H9 (cell line): Measurements from ENCODE around the gene NTF3. TPM values are rescaled to one million over a fixed set of nuclear protein-coding genes. Genes with fewer than 3 reads are reported as not detected.

ENCODE experiments used
- DNase-seq: peaks from one replicate; pipeline ENCODE4 v3.0.0-alpha.2; 2017
- H2AFZ ChIP-seq: one replicate; pipeline ENCODE4 v1.6.1; 2013; ENCODE audit warnings: mild to moderate bottlenecking, low read length, control low read depth, moderate library complexity
- H2AK5ac ChIP-seq: 2 replicates; pipeline ENCODE4 v1.6.1; 2013; ENCODE audit warnings: low read length, control low read depth, mixed read lengths; ENCODE audit not compliant: insufficient read length
- H2BK120ac ChIP-seq: one replicate; pipeline ENCODE4 v1.6.1; 2013; ENCODE audit warnings: low read depth, mild to moderate bottlenecking, low read length, control low read depth, inconsistent platforms; ENCODE audit not compliant: poor library complexity, severe bottlenecking
- H2BK12ac ChIP-seq: 2 replicates; pipeline ENCODE4 v1.6.1; 2013; ENCODE audit warnings: low read length, control low read depth, mixed read lengths, low read depth; ENCODE audit not compliant: insufficient read length
- H2BK15ac ChIP-seq: 2 replicates; pipeline ENCODE4 v1.6.1; 2013; ENCODE audit warnings: low read depth, low read length, control low read depth
- H2BK20ac ChIP-seq: one replicate; pipeline ENCODE4 v1.6.1; 2013; ENCODE audit warnings: low read depth, mild to moderate bottlenecking, low read length, control low read depth, inconsistent platforms; ENCODE audit not compliant: poor library complexity, severe bottlenecking
- H2BK5ac ChIP-seq: 2 replicates; pipeline ENCODE4 v1.6.1; 2013; ENCODE audit warnings: low read length, control low read depth, mixed read lengths; ENCODE audit not compliant: insufficient read length
- H3K14ac ChIP-seq: 2 replicates; pipeline ENCODE4 v1.6.1; 2013; ENCODE audit warnings: low read length, control low read depth; ENCODE audit not compliant: insufficient read depth
- H3K18ac ChIP-seq: 2 replicates; pipeline ENCODE4 v1.6.1; 2013; ENCODE audit warnings: low read depth, mild to moderate bottlenecking, mixed read lengths, low read length, control low read depth; ENCODE audit not compliant: insufficient read length
- H3K23ac ChIP-seq: 2 replicates; pipeline ENCODE4 v1.6.1; 2013; ENCODE audit warnings: low read length, control low read depth, mixed read lengths, low read depth; ENCODE audit not compliant: insufficient read length
- H3K23me2 ChIP-seq: 2 replicates; pipeline ENCODE4 v1.6.1; 2013; ENCODE audit warnings: low read depth, mild to moderate bottlenecking, mixed read lengths, low read length, control low read depth; ENCODE audit not compliant: insufficient read length, poor library complexity, severe bottlenecking
- H3K27ac ChIP-seq: 2 replicates; pipeline ENCODE4 v1.5.1; 2013; ENCODE audit warnings: low read length, control low read depth, mixed read lengths, low read depth; ENCODE audit not compliant: insufficient read length
- H3K27me3 ChIP-seq: 2 replicates; pipeline ENCODE4 v1.6.1; 2013; ENCODE audit warnings: low read length, control low read depth, inconsistent platforms; ENCODE audit not compliant: insufficient read depth
- H3K4ac ChIP-seq: 2 replicates; pipeline ENCODE4 v1.6.1; 2013; ENCODE audit warnings: low read depth, mild to moderate bottlenecking, control low read depth, inconsistent platforms, low read length, moderate library complexity
- H3K4me1 ChIP-seq: 2 replicates; pipeline ENCODE4 v1.6.1; 2013; ENCODE audit warnings: low read length, control low read depth, inconsistent platforms; ENCODE audit not compliant: insufficient read depth
- H3K4me2 ChIP-seq: 2 replicates; pipeline ENCODE4 v1.6.1; 2013; ENCODE audit warnings: low read length, control low read depth, mixed read lengths; ENCODE audit not compliant: insufficient read length, insufficient read depth
- H3K56ac ChIP-seq: 2 replicates; pipeline ENCODE4 v1.6.1; 2013; ENCODE audit warnings: low read depth, mild to moderate bottlenecking, mixed read lengths, low read length, control low read depth; ENCODE audit not compliant: insufficient read length
- H3K79me1 ChIP-seq: 2 replicates; pipeline ENCODE4 v1.6.1; 2013; ENCODE audit warnings: low read depth, mild to moderate bottlenecking, moderate library complexity, low read length, control low read depth, inconsistent platforms; ENCODE audit not compliant: insufficient read depth, poor library complexity, severe bottlenecking
- H3K79me2 ChIP-seq: 2 replicates; pipeline ENCODE4 v1.6.1; 2013; ENCODE audit warnings: low read length, control low read depth, inconsistent platforms; ENCODE audit not compliant: insufficient read depth
- H3K9ac ChIP-seq: 2 replicates; pipeline ENCODE4 v1.6.1; 2013; ENCODE audit warnings: low read length, control low read depth, mixed read lengths; ENCODE audit not compliant: insufficient read length; ENCODE audit errors: extremely low read depth
- H3K9me3 ChIP-seq: one replicate; pipeline ENCODE4 v1.6.1; 2013; ENCODE audit warnings: low read depth, low read length, inconsistent platforms; ENCODE audit not compliant: control insufficient read depth
- H3T11ph ChIP-seq: one replicate; pipeline ENCODE4 v1.6.1; 2013; ENCODE audit warnings: mild to moderate bottlenecking, low read length, control low read depth, inconsistent platforms
- H4K20me1 ChIP-seq: one replicate; pipeline ENCODE4 v1.6.1; 2013; ENCODE audit not compliant: control insufficient read depth, insufficient read length, insufficient read depth
- H4K5ac ChIP-seq: 2 replicates; pipeline ENCODE4 v1.6.1; 2013; ENCODE audit warnings: low read depth, mild to moderate bottlenecking, mixed read lengths, low read length, control low read depth; ENCODE audit not compliant: insufficient read length
- H4K8ac ChIP-seq: replicated peaks from 2 replicates; pipeline ENCODE4 v1.6.1; 2013; ENCODE audit warnings: low read length, control low read depth, mixed read lengths, low read depth; ENCODE audit not compliant: insufficient read length
- H4K91ac ChIP-seq: 2 replicates; pipeline ENCODE4 v1.6.1; 2013; ENCODE audit warnings: low read depth, mild to moderate bottlenecking, moderate library complexity, mixed read lengths, low read length, control low read depth; ENCODE audit not compliant: insufficient read length
- H3K27ac Mint-ChIP-seq, 3 experiments: 2 replicates in 2 of 3; 3 replicates in 1 of 3; pipeline ENCODE4 v1.8.0; 2020 to 2021; ENCODE audit warnings: mixed read lengths in 3 of 3, mild to moderate bottlenecking in 1 of 3, moderate library complexity in 1 of 3
- H3K27me3 Mint-ChIP-seq: 2 replicates; pipeline ENCODE4 v1.8.0; 2021; ENCODE audit warnings: low read depth, mild to moderate bottlenecking, moderate library complexity, mixed read lengths
- H3K36me3 Mint-ChIP-seq, 3 experiments: 2 replicates in 2 of 3; 3 replicates in 1 of 3; pipeline ENCODE4 v1.8.0; 2020 to 2021; ENCODE audit warnings: low read depth in 3 of 3, mixed read lengths in 3 of 3; ENCODE audit not compliant: insufficient read depth in 1 of 3
- H3K4me1 Mint-ChIP-seq, 2 experiments: 2 replicates each; pipeline ENCODE4 v1.8.0; 2020; ENCODE audit warnings: mixed read lengths in 2 of 2
- H3K4me3 Mint-ChIP-seq, 2 experiments: 2 replicates in 1 of 2; 3 replicates in 1 of 2; pipeline ENCODE4 v1.8.0; 2020 to 2021; ENCODE audit warnings: mild to moderate bottlenecking in 2 of 2, mixed read lengths in 2 of 2, moderate library complexity in 1 of 2
- H3K9me3 Mint-ChIP-seq, 2 experiments: 2 replicates in 1 of 2; 3 replicates in 1 of 2; pipeline ENCODE4 v1.8.0; 2020; ENCODE audit warnings: mild to moderate bottlenecking in 2 of 2, mixed read lengths in 2 of 2, moderate library complexity in 1 of 2
- WGBS: extraction: QIAGEN DNeasy Blood & Tissue Kit; methylation state at CpG from one replicate; pipeline ENCODE4 v1.1.7; 2013; ENCODE audit warnings: missing lambda C conversion rate, low lambda C conversion rate, mixed read lengths; ENCODE audit not compliant: insufficient read length; ENCODE audit errors: extremely low coverage; 5-methylcytosine and 5-hydroxymethylcytosine counted together
- total RNA-seq: library from RNA; stranded (reverse); gene quantifications from 2 replicates; pipeline ENCODE4 v1.2.1, GENCODE V29; 2021
- TF ChIP-seq, protein P1 (sequence below): fragments of 200-600 bp; sonication (generic); conservative IDR thresholded peaks from 3 replicates; pipeline ENCODE4 v1.8.0; 2021; ENCODE audit warnings: antibody characterized with exemption, mild to moderate bottlenecking

Gene NTF3
- total RNA-seq, 1 experiment from 2014 or later: 0.48 TPM

DNA sequence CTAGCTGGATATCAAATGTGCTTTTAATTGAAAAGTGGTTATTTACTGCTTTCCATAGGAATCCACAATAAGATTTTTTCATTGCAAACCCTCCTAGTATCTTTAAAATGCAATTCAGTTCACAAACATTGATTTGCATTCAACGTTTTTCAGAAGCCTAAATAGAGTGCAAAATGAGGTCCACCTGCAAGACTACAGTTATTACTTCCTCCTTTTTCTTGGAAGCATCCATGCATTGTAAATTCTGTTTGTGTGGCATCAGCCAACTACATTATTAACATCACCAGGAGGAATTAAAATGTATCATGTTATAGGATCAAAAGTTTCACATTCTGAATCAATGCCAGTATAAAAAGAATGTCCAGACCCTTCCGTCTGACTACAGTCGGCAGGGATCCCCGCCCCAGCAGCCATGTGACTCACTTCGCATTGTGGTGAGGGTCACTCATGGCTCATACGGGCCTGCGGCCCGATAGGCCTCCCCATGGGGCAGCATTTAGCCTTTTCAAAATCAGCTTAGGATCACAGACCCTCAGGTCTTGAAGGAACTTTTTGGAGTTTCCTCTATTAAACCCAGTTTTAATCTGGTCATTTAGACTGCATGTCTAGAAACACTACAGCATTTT, 46.3 kb downstream of the NTF3 start:
- H3K23ac ChIP-seq: no peak overlapping the region
- H2BK12ac ChIP-seq: no peak overlapping the region
- Mint-ChIP-seq H3K4me3 (no peak overlapping the region), H3K4me1 (peaks cover 23 to 36% of the 10 kb centered on the region in 2 experiments), H3K27me3 (peaks cover 25% of the 10 kb centered on the region), H3K36me3 (no peaks in the 10 kb centered on the region; a peak in 1 of 7 replicates), H3K27ac (no peak overlapping the region), H3K9me3 (no peaks in the 10 kb centered on the region)
- peaks cover 3% of the 10 kb centered on the region; the same call in 1 of the 2 replicates for H3K27me3 ChIP-seq
- DNase-seq: no peak
- H3K9ac ChIP-seq: no peak overlapping the region
- no peaks in the 10 kb centered on the region; the same call in 1 of the 2 replicates for H3K4me1 ChIP-seq
- H2BK5ac ChIP-seq: no peak overlapping the region
- H3K9me3 ChIP-seq: no peaks in the 10 kb centered on the region
- H3K79me1 ChIP-seq: no peaks in the 10 kb centered on the region
- no peak overlapping the region for H3K4me2 ChIP-seq
- no peak overlapping the region for H2AK5ac ChIP-seq
- H3K23me2 ChIP-seq: peaks cover 12% of the 10 kb centered on the region
- no peak overlapping the region for H3K18ac ChIP-seq
- H3T11ph ChIP-seq: no peak overlapping the region
- no peaks in the 10 kb centered on the region for H4K20me1 ChIP-seq
- no peak overlapping the region for H4K91ac ChIP-seq
- H4K8ac ChIP-seq: no peak overlapping the region
- no peak overlapping the region for H3K14ac ChIP-seq
- H2BK120ac ChIP-seq: no peak overlapping the region
- no peak overlapping the region for H4K5ac ChIP-seq
- no peak overlapping the region for H3K56ac ChIP-seq
- no peak overlapping the region for H2BK20ac ChIP-seq
- no CpG with 5 or more reads among the region's 8 CpGs for WGBS
- H3K27ac ChIP-seq: no peak overlapping the region
- H3K4ac ChIP-seq: no peak overlapping the region
- H2AFZ ChIP-seq: no peak overlapping the region
- no peak overlapping the region for H2BK15ac ChIP-seq
- TF ChIP-seq, protein P1, sequence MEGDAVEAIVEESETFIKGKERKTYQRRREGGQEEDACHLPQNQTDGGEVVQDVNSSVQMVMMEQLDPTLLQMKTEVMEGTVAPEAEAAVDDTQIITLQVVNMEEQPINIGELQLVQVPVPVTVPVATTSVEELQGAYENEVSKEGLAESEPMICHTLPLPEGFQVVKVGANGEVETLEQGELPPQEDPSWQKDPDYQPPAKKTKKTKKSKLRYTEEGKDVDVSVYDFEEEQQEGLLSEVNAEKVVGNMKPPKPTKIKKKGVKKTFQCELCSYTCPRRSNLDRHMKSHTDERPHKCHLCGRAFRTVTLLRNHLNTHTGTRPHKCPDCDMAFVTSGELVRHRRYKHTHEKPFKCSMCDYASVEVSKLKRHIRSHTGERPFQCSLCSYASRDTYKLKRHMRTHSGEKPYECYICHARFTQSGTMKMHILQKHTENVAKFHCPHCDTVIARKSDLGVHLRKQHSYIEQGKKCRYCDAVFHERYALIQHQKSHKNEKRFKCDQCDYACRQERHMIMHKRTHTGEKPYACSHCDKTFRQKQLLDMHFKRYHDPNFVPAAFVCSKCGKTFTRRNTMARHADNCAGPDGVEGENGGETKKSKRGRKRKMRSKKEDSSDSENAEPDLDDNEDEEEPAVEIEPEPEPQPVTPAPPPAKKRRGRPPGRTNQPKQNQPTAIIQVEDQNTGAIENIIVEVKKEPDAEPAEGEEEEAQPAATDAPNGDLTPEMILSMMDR: no peak
- H3K79me2 ChIP-seq: no peaks in the 10 kb centered on the region
